Parathyroid adenoma (tissue), 2 donors: ENCODE data around the gene EOGT.

Experiments used
- H2AFZ ChIP-seq: fragments of 300-600 bp; sonication (generic); one replicate; pipeline ENCODE4 v1.7.0; 2017; ENCODE audit warnings: antibody characterized with exemption, mild to moderate bottlenecking
- H3K27ac ChIP-seq: fragments of 300-600 bp; sonication (generic); one replicate; pipeline ENCODE4 v1.7.0; 2017
- H3K27me3 ChIP-seq: fragments of 300-600 bp; sonication (generic); one replicate; pipeline ENCODE4 v1.7.0; 2017; ENCODE audit warnings: low read length; ENCODE audit not compliant: control insufficient read depth, insufficient read depth
- H3K36me3 ChIP-seq: fragments of 300-600 bp; sonication (generic); one replicate; pipeline ENCODE4 v1.7.0; 2017; ENCODE audit warnings: low read length; ENCODE audit not compliant: control insufficient read depth, insufficient read depth
- H3K4me1 ChIP-seq: fragments of 300-600 bp; sonication (generic); one replicate; pipeline ENCODE4 v1.7.0; 2017; ENCODE audit warnings: control low read depth
- H3K4me2 ChIP-seq: fragments of 300-600 bp; sonication (generic); one replicate; pipeline ENCODE4 v1.7.0; 2017; ENCODE audit warnings: low read length
- H3K4me3 ChIP-seq: fragments of 300-600 bp; sonication (generic); one replicate; pipeline ENCODE4 v1.7.0; 2017; ENCODE audit warnings: low read depth, low read length
- H3K79me2 ChIP-seq: fragments of 300-600 bp; sonication (generic); one replicate; pipeline ENCODE4 v1.7.0; 2017; ENCODE audit warnings: control low read depth
- H3K9ac ChIP-seq: fragments of 300-600 bp; sonication (generic); one replicate; pipeline ENCODE4 v1.7.0; 2017; ENCODE audit warnings: mild to moderate bottlenecking
- H3K9me3 ChIP-seq: fragments of 300-600 bp; sonication (generic); one replicate; pipeline ENCODE4 v1.7.0; 2017; ENCODE audit warnings: low read length; ENCODE audit not compliant: control insufficient read depth
- TF ChIP-seq, protein P1 (sequence below): fragments of 300-600 bp; sonication (generic); IDR thresholded peaks from one replicate; pipeline ENCODE4 v1.7.0; 2017; ENCODE audit warnings: antibody characterized with exemption, mild to moderate bottlenecking
- donor health status: primary hyperparathyroidism.

EOGT gene

GRCh38 chr3:68943753-68944500 is 69.6 kb downstream of the EOGT start:
- no peaks in the 10 kb centered on the region for H3K27me3 ChIP-seq
- H3K4me3 ChIP-seq: no peak overlapping the region
- no peak overlapping the region for H3K4me2 ChIP-seq
- no peaks in the 10 kb centered on the region for H3K36me3 ChIP-seq
- no peaks in the 10 kb centered on the region for H3K79me2 ChIP-seq
- TF ChIP-seq, protein P1, sequence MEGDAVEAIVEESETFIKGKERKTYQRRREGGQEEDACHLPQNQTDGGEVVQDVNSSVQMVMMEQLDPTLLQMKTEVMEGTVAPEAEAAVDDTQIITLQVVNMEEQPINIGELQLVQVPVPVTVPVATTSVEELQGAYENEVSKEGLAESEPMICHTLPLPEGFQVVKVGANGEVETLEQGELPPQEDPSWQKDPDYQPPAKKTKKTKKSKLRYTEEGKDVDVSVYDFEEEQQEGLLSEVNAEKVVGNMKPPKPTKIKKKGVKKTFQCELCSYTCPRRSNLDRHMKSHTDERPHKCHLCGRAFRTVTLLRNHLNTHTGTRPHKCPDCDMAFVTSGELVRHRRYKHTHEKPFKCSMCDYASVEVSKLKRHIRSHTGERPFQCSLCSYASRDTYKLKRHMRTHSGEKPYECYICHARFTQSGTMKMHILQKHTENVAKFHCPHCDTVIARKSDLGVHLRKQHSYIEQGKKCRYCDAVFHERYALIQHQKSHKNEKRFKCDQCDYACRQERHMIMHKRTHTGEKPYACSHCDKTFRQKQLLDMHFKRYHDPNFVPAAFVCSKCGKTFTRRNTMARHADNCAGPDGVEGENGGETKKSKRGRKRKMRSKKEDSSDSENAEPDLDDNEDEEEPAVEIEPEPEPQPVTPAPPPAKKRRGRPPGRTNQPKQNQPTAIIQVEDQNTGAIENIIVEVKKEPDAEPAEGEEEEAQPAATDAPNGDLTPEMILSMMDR: no peak
- H3K4me1 ChIP-seq: no peaks in the 10 kb centered on the region
- no peaks in the 10 kb centered on the region for H3K9me3 ChIP-seq
- H3K9ac ChIP-seq: no peak overlapping the region
- H2AFZ ChIP-seq: no peak overlapping the region
- no peak overlapping the region for H3K27ac ChIP-seq

GRCh38 chr3:68941055-68941454 is 72.4 kb downstream of the EOGT start:
- Histone ChIP-seq H3K27ac (no peak overlapping the region), H3K4me3 (no peak overlapping the region), H3K4me2 (no peak overlapping the region), H3K9ac (no peak overlapping the region), H2AFZ (no peak overlapping the region), H3K36me3 (no peaks in the 10 kb centered on the region), H3K4me1 (no peaks in the 10 kb centered on the region), H3K79me2 (no peaks in the 10 kb centered on the region), H3K27me3 (no peaks in the 10 kb centered on the region), H3K9me3 (no peaks in the 10 kb centered on the region)
- TF ChIP-seq, protein P1: no peak

DNA sequence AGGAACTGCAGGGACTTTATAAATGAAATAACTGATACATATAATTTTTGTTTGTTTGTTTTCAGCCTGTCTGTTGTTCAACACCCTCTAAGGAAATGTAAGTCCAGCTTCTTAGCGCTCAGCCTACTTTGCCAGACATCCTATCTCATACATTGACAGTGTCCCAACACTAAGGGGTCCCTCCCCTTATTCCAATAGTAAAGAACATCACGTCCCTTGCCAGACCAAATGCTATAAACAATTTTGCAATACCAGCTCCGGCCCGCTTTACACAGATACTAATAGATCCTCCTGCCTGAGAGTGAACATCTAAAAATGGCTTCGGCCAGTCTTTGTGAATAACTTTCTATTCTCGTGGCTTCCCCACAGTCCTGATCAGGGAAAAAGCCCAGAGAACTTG is 76.6 kb downstream of the EOGT start:
- no peaks in the 10 kb centered on the region for H3K27me3 ChIP-seq
- TF ChIP-seq, protein P1: no peak
- H2AFZ ChIP-seq: no peak overlapping the region
- no peaks in the 10 kb centered on the region for H3K36me3 ChIP-seq
- no peaks in the 10 kb centered on the region for H3K9me3 ChIP-seq
- no peak overlapping the region for H3K4me2 ChIP-seq
- no peaks in the 10 kb centered on the region for H3K4me1 ChIP-seq
- H3K79me2 ChIP-seq: no peaks in the 10 kb centered on the region
- H3K27ac ChIP-seq: no peak overlapping the region
- no peak overlapping the region for H3K4me3 ChIP-seq
- H3K9ac ChIP-seq: no peak overlapping the region

DNA sequence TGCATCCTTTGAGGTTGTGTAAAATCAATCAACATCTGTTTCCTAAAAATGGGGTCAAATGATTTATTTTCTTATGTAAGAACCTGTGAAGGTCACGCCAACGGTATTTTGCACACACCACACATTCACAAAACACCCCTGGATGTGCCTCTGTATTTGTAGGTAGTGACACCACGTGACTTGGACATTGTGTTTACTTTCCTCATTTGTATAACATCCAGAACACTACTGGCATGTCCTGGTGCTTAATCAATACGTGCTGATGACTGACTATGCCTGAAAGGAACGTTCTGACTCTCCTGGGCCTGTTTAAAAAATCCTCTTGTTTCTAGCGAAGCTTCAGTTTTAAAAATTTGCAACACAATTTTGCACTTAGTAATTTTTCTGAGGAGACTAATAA is 77.7 kb downstream of the EOGT start:
- Histone ChIP-seq H2AFZ (no peak overlapping the region), H3K27ac (no peak overlapping the region), H3K4me1 (no peaks in the 10 kb centered on the region), H3K9ac (no peak overlapping the region), H3K36me3 (no peaks in the 10 kb centered on the region), H3K4me2 (no peak overlapping the region), H3K4me3 (no peak overlapping the region), H3K79me2 (no peaks in the 10 kb centered on the region), H3K27me3 (no peaks in the 10 kb centered on the region), H3K9me3 (no peaks in the 10 kb centered on the region)
- TF ChIP-seq, protein P1: no peak
